GM12875 (cell line): ENCODE measurements around the gene CATSPERE.

ENCODE experiments used
- H3K4me3 ChIP-seq: one replicate; pipeline ENCODE4 v1.5.1; 2011; ENCODE audit warnings: low read depth, low read length, control low read depth
- CTCF ChIP-seq: IDR thresholded peaks from 2 replicates; pipeline ENCODE4 v1.5.1; 2011; ENCODE audit warnings: low read depth, mild to moderate bottlenecking, control low read depth, inconsistent platforms, low read length, moderate library complexity, borderline replicate concordance; ENCODE audit not compliant: insufficient read depth

Gene CATSPERE

GRCh38 chr1:244645414-244645813 is 184.3 kb downstream of the CATSPERE start:
- H3K4me3 ChIP-seq = no peak overlapping the region
- TF ChIP-seq CTCF = no peak

- TF ChIP-seq CTCF = no peak
- no peak overlapping the region for H3K4me3 ChIP-seq
Measured at GRCh38 chr1:244645890-244646289, 184.8 kb downstream of the CATSPERE start.

- no peak overlapping the region for H3K4me3 ChIP-seq
- no peak for TF ChIP-seq CTCF
Measured at GRCh38 chr1:244647819-244648218, 186.7 kb downstream of the CATSPERE start.

GRCh38 chr1:244651956-244652622 is 191.0 kb downstream of the CATSPERE start:
- peak overlapping the region; percentile 41 for H3K4me3 ChIP-seq
- no peak for TF ChIP-seq CTCF

- peak; percentile 57; the same call in 1 of the 2 replicates for TF ChIP-seq CTCF
- peak within 1 kb of the TSS; percentile 77 for H3K4me3 ChIP-seq
Measured at GRCh38 chr1:244652623-244653438, 191.8 kb downstream of the CATSPERE start, which contains the start of gene DESI2. Gene DESI2, plus strand, starts transcription at chr1:244653126. Its CDS starts 188 bp downstream, at chr1:244653314.

GRCh38 chr1:244653439-244654107 is 192.5 kb downstream of the CATSPERE start:
- H3K4me3 ChIP-seq = peak overlapping the region; percentile 77
- no peak for TF ChIP-seq CTCF
